Measurements from ENCODE around the gene TMED4.

DNA sequence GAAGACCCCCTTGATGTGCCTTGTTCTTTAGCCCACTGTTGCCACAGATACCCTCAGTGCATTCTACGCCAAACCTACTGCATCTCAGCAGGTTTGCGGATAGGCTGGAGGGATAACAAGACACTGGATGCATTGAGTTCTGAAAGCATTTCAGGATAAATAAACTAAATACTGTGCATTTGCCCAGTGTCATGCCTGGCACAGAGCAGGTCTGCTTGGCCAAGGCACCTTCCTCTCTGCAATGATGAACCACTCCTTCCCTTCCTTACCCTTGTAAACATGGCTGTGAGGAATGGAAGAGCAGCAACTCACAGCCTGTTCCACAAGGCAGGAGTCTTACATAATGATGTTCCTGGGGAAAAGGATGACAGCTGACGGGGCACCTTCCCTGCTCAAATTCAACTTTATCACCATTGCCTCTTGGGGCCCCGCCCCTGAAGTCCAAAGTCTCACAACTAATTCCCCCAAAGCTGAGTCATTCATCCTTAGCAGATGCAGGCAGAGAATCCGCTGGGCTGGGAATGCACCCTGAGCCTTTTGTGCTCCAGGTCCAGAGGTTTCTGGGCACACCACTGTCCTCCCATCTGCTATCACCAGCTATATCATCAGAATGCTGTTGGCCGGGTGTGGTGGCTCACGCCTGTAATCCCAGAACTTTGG lies 19.9 kb downstream of the TMED4 start:
- TF ChIP-seq ZNF547 (CRISPR knock-in tag; IDR thresholded peaks at IDR 0.05) (no peak), ZNF232 (CRISPR knock-in tag; IDR thresholded peaks at IDR 0.05; ENCODE audit: borderline replicate concordance) (no peak), MXI1 (IDR thresholded peaks at IDR 0.05; ENCODE audit: borderline replicate concordance, low read depth, low read length) (peak; percentile 59; the same call in 1 of the 3 replicates), POLR2A (IDR thresholded peaks at IDR 0.05; ENCODE audit: insufficient read depth in 1 of 2, low read depth in 2 of 2, low read length in 2 of 2) (peak in 1 of 2 experiments; percentile 21; a peak in 1 of 4 replicates), ZNF790 (CRISPR knock-in tag; IDR thresholded peaks at IDR 0.05; ENCODE audit: borderline replicate concordance) (no peak), WIZ (CRISPR knock-in tag; IDR thresholded peaks at IDR 0.05) (no peak), TAF1 (CRISPR knock-in tag; IDR thresholded peaks at IDR 0.05) (no peak)
- TF ChIP-seq, protein P1, sequence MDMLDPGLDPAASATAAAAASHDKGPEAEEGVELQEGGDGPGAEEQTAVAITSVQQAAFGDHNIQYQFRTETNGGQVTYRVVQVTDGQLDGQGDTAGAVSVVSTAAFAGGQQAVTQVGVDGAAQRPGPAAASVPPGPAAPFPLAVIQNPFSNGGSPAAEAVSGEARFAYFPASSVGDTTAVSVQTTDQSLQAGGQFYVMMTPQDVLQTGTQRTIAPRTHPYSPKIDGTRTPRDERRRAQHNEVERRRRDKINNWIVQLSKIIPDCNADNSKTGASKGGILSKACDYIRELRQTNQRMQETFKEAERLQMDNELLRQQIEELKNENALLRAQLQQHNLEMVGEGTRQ (IDR thresholded peaks at IDR 0.05; ENCODE audit: low read depth, low read length), result no peak
- TF ChIP-seq, protein P1 (CRISPR knock-in tag; IDR thresholded peaks at IDR 0.05; ENCODE audit: borderline replicate concordance), result no peak
- TF ChIP-seq, protein P2, sequence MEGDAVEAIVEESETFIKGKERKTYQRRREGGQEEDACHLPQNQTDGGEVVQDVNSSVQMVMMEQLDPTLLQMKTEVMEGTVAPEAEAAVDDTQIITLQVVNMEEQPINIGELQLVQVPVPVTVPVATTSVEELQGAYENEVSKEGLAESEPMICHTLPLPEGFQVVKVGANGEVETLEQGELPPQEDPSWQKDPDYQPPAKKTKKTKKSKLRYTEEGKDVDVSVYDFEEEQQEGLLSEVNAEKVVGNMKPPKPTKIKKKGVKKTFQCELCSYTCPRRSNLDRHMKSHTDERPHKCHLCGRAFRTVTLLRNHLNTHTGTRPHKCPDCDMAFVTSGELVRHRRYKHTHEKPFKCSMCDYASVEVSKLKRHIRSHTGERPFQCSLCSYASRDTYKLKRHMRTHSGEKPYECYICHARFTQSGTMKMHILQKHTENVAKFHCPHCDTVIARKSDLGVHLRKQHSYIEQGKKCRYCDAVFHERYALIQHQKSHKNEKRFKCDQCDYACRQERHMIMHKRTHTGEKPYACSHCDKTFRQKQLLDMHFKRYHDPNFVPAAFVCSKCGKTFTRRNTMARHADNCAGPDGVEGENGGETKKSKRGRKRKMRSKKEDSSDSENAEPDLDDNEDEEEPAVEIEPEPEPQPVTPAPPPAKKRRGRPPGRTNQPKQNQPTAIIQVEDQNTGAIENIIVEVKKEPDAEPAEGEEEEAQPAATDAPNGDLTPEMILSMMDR (CRISPR knock-in tag; IDR thresholded peaks at IDR 0.05), result no peak
